Measurements from ENCODE around the gene ALX1.

DNA sequence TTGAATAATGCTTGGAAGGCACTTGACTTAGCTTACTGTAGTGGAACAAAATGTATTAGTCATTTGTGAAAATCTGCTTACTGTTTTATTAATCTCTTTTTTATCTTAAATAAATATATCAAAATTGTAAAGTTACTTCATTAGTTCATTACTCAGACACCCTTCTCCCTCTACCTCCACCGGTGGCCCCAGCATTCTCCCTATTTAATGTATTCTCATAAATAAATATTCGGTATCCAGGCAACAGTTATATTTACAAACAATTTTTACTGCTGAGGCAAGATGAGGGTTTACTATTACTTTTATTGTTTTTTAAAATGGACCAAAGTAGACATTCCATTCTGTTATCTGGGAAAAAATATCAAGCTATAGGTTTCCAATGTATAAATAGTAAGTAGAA is 19.6 kb upstream of the ALX1 start:
- TF ChIP-seq EZH2phosphoT487 (IDR thresholded peaks at IDR 0.05; ENCODE audit: insufficient read depth, low read depth) (no peak), EZH2 (IDR thresholded peaks at IDR 0.05; ENCODE audit: insufficient read depth, poor library complexity, severe bottlenecking) (no peak)
